ENCODE data around the gene TRIM33. TPM values are rescaled to one million over a fixed set of nuclear protein-coding genes. Genes with fewer than 3 reads are reported as not detected.

The TRIM33 gene
- total and polyA plus RNA-seq, 2 donors (not counting 1 experiment from before 2014, with no cell fraction given), result 17.8 to 21.5 TPM

- H3K27ac ChIP-seq (ENCODE audit: insufficient read depth, low read length), result no peak overlapping the region
- H3K4me3 ChIP-seq (replicated peaks in 1 of 4; ENCODE audit: control extremely low read depth in 1 of 4, insufficient read depth in 1 of 4, low read depth in 3 of 4, low read length in 4 of 4), result no peak overlapping the region
- TF ChIP-seq CTCF (conservative IDR thresholded peaks at IDR 0.05 in 1 of 2, IDR thresholded peaks at IDR 0.05 in 1 of 2; ENCODE audit: low read depth in 1 of 2, low read length in 2 of 2) (no peak), EZH2 (IDR thresholded peaks at IDR 0.05; ENCODE audit: low read length, missing control alignments) (no peak)
Measured at GRCh38 chr1:114550336-114550735, 39.3 kb upstream of the TRIM33 start.

GRCh38 chr1:114549137-114549536 lies 38.1 kb upstream of the TRIM33 start:
- Histone ChIP-seq H2AFZ (ENCODE audit: low read length) (no peak overlapping the region), H3K4me2 (ENCODE audit: extremely low read depth, insufficient read depth, low read length) (no peak overlapping the region), H3K27ac (ENCODE audit: insufficient read depth, low read length) (no peak overlapping the region), H3K36me3 (ENCODE audit: control insufficient read depth, insufficient read depth, low read length) (no peaks in the 10 kb centered on the region), H4K20me1 (ENCODE audit: control insufficient read depth, extremely low read depth, insufficient read depth, low read length) (no peaks in the 10 kb centered on the region), H3K9me3 (ENCODE audit: control insufficient read depth, insufficient read depth, low read depth, low read length) (no peaks in the 10 kb centered on the region), H3K27me3 (ENCODE audit: control insufficient read depth, insufficient read depth, low read length) (no peaks in the 10 kb centered on the region), H3K4me3 (replicated peaks in 1 of 4; ENCODE audit: control extremely low read depth in 1 of 4, insufficient read depth in 1 of 4, low read depth in 3 of 4, low read length in 4 of 4) (no peak overlapping the region), H3K9ac (ENCODE audit: insufficient read depth, low read length) (no peak overlapping the region), H3K79me2 (ENCODE audit: control insufficient read depth, insufficient read depth, low read length) (no peaks in the 10 kb centered on the region), H3K4me1 (ENCODE audit: control insufficient read depth, extremely low read depth, insufficient read depth, low read length) (no peaks in the 10 kb centered on the region)
- DNase-seq (ENCODE audit: low read depth in 2 of 2), result peak in 1 of 2 donors; percentile 21
- no peak for TF ChIP-seq EZH2 (IDR thresholded peaks at IDR 0.05; ENCODE audit: low read length, missing control alignments)
- no peak for TF ChIP-seq CTCF (conservative IDR thresholded peaks at IDR 0.05 in 1 of 2, IDR thresholded peaks at IDR 0.05 in 1 of 2; ENCODE audit: low read depth in 1 of 2, low read length in 2 of 2)

More at GRCh38 chr1:114550336-114550735, 39.3 kb upstream of the TRIM33 start:
- Histone ChIP-seq H3K9me3 (ENCODE audit: control insufficient read depth, insufficient read depth, low read depth, low read length) (no peaks in the 10 kb centered on the region), H3K27me3 (ENCODE audit: control insufficient read depth, insufficient read depth, low read length) (no peaks in the 10 kb centered on the region), H3K4me1 (ENCODE audit: control insufficient read depth, extremely low read depth, insufficient read depth, low read length) (no peaks in the 10 kb centered on the region), H4K20me1 (ENCODE audit: control insufficient read depth, extremely low read depth, insufficient read depth, low read length) (no peaks in the 10 kb centered on the region), H3K4me2 (ENCODE audit: extremely low read depth, insufficient read depth, low read length) (no peak overlapping the region), H3K9ac (ENCODE audit: insufficient read depth, low read length) (no peak overlapping the region), H2AFZ (ENCODE audit: low read length) (no peak overlapping the region), H3K36me3 (ENCODE audit: control insufficient read depth, insufficient read depth, low read length) (no peaks in the 10 kb centered on the region), H3K79me2 (ENCODE audit: control insufficient read depth, insufficient read depth, low read length) (no peaks in the 10 kb centered on the region)
- DNase-seq (ENCODE audit: low read depth in 2 of 2), result no peak

GRCh38 chr1:114547076-114547475 lies 36.1 kb upstream of the TRIM33 start:
- DNase-seq (ENCODE audit: low read depth in 2 of 2), result no peak
- Histone ChIP-seq H3K4me3 (replicated peaks in 1 of 4; ENCODE audit: control extremely low read depth in 1 of 4, insufficient read depth in 1 of 4, low read depth in 3 of 4, low read length in 4 of 4) (no peak overlapping the region), H3K27ac (ENCODE audit: insufficient read depth, low read length) (no peak overlapping the region), H3K9me3 (ENCODE audit: control insufficient read depth, insufficient read depth, low read depth, low read length) (no peaks in the 10 kb centered on the region), H3K4me2 (ENCODE audit: extremely low read depth, insufficient read depth, low read length) (no peak overlapping the region), H3K9ac (ENCODE audit: insufficient read depth, low read length) (no peak overlapping the region), H3K79me2 (ENCODE audit: control insufficient read depth, insufficient read depth, low read length) (no peaks in the 10 kb centered on the region), H3K36me3 (ENCODE audit: control insufficient read depth, insufficient read depth, low read length) (no peaks in the 10 kb centered on the region), H3K27me3 (ENCODE audit: control insufficient read depth, insufficient read depth, low read length) (no peaks in the 10 kb centered on the region), H4K20me1 (ENCODE audit: control insufficient read depth, extremely low read depth, insufficient read depth, low read length) (no peaks in the 10 kb centered on the region), H2AFZ (ENCODE audit: low read length) (no peak overlapping the region), H3K4me1 (ENCODE audit: control insufficient read depth, extremely low read depth, insufficient read depth, low read length) (no peaks in the 10 kb centered on the region)
- TF ChIP-seq CTCF (conservative IDR thresholded peaks at IDR 0.05 in 1 of 2, IDR thresholded peaks at IDR 0.05 in 1 of 2; ENCODE audit: low read depth in 1 of 2, low read length in 2 of 2), result no peak
- no peak for TF ChIP-seq EZH2 (IDR thresholded peaks at IDR 0.05; ENCODE audit: low read length, missing control alignments)

All from fibroblast of lung (primary cell).